Smooth muscle cell (in vitro differentiated cells): ENCODE results near the gene FCHSD1. TPM values are rescaled to one million over a fixed set of nuclear protein-coding genes. Genes with fewer than 3 reads are reported as not detected.
A peak's percentile ranks its signal among the peaks of the same experiment; 100 is the strongest.

Experiments
- DNase-seq: peaks from one replicate; lab custom pipeline; 2025; ENCODE audit not compliant: unreplicated experiment; lab: John Stamatoyannopoulos, UW
- H2AFZ ChIP-seq: fragments of 200-600 bp; sonication (generic); 2 replicates; pipeline ENCODE4 v1.6.0; 2016; ENCODE audit warnings: antibody characterized with exemption, low read depth, mild to moderate bottlenecking
- H3F3A ChIP-seq: fragments of 200-600 bp; sonication (generic); 2 replicates; pipeline ENCODE4 v1.6.0; 2017; ENCODE audit warnings: antibody characterized with exemption, low read depth
- H3K27ac ChIP-seq: fragments of 200-600 bp; sonication (generic); 2 replicates; pipeline ENCODE4 v1.5.1; 2016; ENCODE audit warnings: low read depth, mild to moderate bottlenecking
- H3K27me3 ChIP-seq: fragments of 200-600 bp; sonication (generic); 2 replicates; pipeline ENCODE4 v1.6.1; 2016; ENCODE audit warnings: low read depth, mild to moderate bottlenecking
- H3K36me3 ChIP-seq: fragments of 200-600 bp; sonication (generic); 2 replicates; pipeline ENCODE4 v1.5.1; 2016; ENCODE audit warnings: low read depth
- H3K4me1 ChIP-seq: fragments of 200-600 bp; sonication (generic); 2 replicates; pipeline ENCODE4 v1.5.1; 2016; ENCODE audit warnings: low read depth
- H3K4me2 ChIP-seq: fragments of 200-600 bp; sonication (generic); 2 replicates; pipeline ENCODE4 v1.6.0; 2016; ENCODE audit warnings: mild to moderate bottlenecking
- H3K4me3 ChIP-seq: fragments of 200-600 bp; sonication (generic); 2 replicates; pipeline ENCODE4 v1.5.1; 2016; ENCODE audit warnings: mild to moderate bottlenecking
- H3K79me2 ChIP-seq: fragments of 200-600 bp; sonication (generic); 2 replicates; pipeline ENCODE4 v1.6.0; 2016; ENCODE audit warnings: low read depth, mild to moderate bottlenecking
- H3K9ac ChIP-seq: fragments of 200-600 bp; sonication (generic); 2 replicates; pipeline ENCODE4 v1.6.0; 2016; ENCODE audit warnings: low read depth
- H3K9me3 ChIP-seq: fragments of 200-600 bp; sonication (generic); replicated peaks from 2 replicates; pipeline ENCODE4 v1.5.1; 2016; ENCODE audit warnings: low read depth
- H4K20me1 ChIP-seq: fragments of 200-600 bp; sonication (generic); 2 replicates; pipeline ENCODE4 v1.6.0; 2016; ENCODE audit warnings: low read depth
- WGBS: methylation state at CpG from one replicate; pipeline ENCODE4 v1.1.7; 2016; ENCODE audit warnings: low lambda C conversion rate; 5-methylcytosine and 5-hydroxymethylcytosine counted together
- polyA plus RNA-seq: library from polyadenylated mRNA; unstranded; fragments of >200 nt; fragmentation: Nextera tagmentation; extraction: Ambion mirVana; gene quantifications from 2 replicates; pipeline ENCODE4 v1.2.1, GENCODE V29; 2016
- total RNA-seq: library from RNA; depleted of rRNA; stranded (reverse); fragments of >200 nt; gene quantifications from 2 replicates; pipeline ENCODE4 v1.2.3, GENCODE V29; 2014
- TF ChIP-seq, protein P1 (sequence below): fragments of 200-600 bp; sonication (generic); IDR thresholded peaks from 2 replicates; pipeline ENCODE4 v1.5.1; 2017; ENCODE audit warnings: borderline replicate concordance, mild to moderate bottlenecking, antibody characterized with exemption; ENCODE audit not compliant: insufficient read depth, poor library complexity, severe bottlenecking

FCHSD1 gene
- total and polyA plus RNA-seq, 2 experiments from 2014 or later, result 15.7 to 16.4 TPM

DNA sequence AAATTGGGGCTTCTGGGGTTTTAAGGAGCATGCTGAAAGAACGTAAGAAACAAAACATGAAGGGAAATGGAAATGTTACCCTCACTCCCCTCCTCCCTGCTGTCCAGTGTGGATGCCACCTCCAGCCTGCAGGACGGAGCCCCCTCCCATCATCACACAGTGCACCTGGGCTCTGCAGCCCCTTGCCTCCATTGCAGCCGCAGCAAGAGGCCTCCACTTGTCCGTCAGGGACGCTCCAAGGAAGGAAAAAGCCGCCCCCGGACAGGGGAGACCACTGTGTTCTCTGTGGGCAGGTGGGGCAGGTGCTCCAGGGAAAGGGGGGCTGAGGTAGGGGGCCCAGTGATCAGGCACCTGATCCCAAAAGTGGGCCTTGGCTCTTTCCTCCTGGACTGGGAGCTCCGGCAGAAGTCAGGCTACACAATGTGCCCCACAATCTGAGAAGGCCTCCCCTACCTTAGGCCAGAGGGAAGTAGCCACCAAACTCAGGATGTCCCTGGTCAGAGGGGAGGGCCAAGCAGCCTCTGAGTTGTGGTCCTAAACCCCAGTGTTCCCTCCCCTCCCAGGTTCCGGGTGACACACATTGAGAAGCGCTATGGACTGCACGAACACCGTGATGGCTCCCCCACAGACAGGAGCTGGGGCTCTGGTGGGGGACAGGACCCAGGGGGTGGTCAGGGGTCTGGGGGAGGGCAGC is 11.7 kb downstream of the FCHSD1 start:
- TF ChIP-seq, protein P1, sequence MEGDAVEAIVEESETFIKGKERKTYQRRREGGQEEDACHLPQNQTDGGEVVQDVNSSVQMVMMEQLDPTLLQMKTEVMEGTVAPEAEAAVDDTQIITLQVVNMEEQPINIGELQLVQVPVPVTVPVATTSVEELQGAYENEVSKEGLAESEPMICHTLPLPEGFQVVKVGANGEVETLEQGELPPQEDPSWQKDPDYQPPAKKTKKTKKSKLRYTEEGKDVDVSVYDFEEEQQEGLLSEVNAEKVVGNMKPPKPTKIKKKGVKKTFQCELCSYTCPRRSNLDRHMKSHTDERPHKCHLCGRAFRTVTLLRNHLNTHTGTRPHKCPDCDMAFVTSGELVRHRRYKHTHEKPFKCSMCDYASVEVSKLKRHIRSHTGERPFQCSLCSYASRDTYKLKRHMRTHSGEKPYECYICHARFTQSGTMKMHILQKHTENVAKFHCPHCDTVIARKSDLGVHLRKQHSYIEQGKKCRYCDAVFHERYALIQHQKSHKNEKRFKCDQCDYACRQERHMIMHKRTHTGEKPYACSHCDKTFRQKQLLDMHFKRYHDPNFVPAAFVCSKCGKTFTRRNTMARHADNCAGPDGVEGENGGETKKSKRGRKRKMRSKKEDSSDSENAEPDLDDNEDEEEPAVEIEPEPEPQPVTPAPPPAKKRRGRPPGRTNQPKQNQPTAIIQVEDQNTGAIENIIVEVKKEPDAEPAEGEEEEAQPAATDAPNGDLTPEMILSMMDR, result no peak
- H3K36me3 ChIP-seq, result no peaks in the 10 kb centered on the region
- H3K4me2 ChIP-seq, result no peak overlapping the region
- H3K27ac ChIP-seq, result no peak overlapping the region
- H3F3A ChIP-seq, result peaks cover 6% of the 10 kb centered on the region
- peaks cover 21% of the 10 kb centered on the region for H3K79me2 ChIP-seq
- H3K9ac ChIP-seq, result no peak overlapping the region
- no peaks in the 10 kb centered on the region for H3K27me3 ChIP-seq
- H3K4me3 ChIP-seq, result no peak overlapping the region
- peaks cover 29% of the 10 kb centered on the region for H4K20me1 ChIP-seq
- peaks cover 16% of the 10 kb centered on the region for H3K4me1 ChIP-seq
- H3K9me3 ChIP-seq, result no peaks in the 10 kb centered on the region
- 97% methylated on average over 12 of the region's 12 CpGs for WGBS
- DNase-seq, result no peak
- no peak overlapping the region for H2AFZ ChIP-seq

DNA sequence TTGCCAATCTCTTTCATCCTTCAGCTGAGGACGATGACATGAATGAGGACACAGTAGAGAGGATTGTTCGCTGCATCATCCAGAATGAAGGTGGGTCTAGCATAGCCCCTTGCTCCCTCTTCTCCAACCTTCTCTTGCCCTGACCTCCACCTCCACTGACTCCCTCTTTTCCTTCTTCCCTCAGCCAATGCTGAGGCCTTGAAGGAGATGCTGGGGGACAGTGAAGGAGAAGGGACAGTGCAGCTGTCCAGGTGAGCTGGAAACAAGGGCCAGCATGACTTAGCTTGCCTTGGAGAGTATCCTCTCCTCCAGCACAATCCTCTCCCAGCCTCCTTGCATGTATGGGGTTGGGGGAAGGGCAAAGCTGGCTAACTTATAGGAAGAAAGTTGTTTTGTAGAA is 12.4 kb downstream of the FCHSD1 start:
- Histone ChIP-seq H3K79me2 (peaks cover 28% of the 10 kb centered on the region), H3K4me1 (peaks cover 16% of the 10 kb centered on the region), H3K4me3 (no peak overlapping the region), H3K9ac (no peak overlapping the region), H3K36me3 (no peaks in the 10 kb centered on the region), H3F3A (peaks cover 6% of the 10 kb centered on the region), H3K27ac (no peak overlapping the region), H4K20me1 (peaks cover 36% of the 10 kb centered on the region), H3K9me3 (no peaks in the 10 kb centered on the region), H2AFZ (no peak overlapping the region), H3K27me3 (no peaks in the 10 kb centered on the region), H3K4me2 (no peak overlapping the region)
- 89% methylated on average over 2 of the region's 2 CpGs for WGBS
- TF ChIP-seq, protein P1, result no peak
- DNase-seq, result no peak

DNA sequence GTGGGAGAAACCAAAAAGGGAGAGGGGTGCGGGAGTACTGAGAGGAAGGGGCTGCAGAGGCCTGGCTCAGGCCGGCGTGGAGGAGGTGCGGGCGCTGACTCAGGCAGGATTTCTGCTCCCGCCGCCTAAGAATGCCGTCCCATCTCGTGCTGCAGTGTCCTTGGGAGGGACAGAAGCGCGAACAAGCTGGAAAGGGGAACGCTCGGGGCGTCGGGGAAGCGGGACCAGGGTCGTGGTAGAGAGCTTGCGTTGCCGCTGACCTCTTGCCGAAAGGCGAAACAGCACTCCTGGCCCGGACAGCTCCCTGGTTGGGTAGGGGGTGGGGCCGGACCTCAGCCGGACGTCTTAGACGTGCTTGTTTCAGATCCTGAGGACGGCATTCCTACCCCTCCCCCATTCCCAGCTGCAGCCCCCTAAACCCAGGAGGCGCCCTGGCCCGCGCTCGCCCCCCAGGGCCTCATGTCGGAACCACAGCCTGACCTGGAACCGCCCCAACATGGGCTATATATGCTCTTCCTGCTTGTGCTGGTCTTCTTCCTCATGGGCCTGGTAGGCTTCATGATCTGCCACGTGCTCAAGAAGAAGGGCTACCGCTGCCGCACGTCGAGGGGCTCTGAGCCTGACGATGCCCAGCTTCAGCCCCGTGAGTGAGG is 13.3 kb downstream of the FCHSD1 start:
- peak overlapping the region; percentile 51 for H3K9ac ChIP-seq
- H4K20me1 ChIP-seq, result peaks cover 45% of the 10 kb centered on the region
- 8% methylated on average over 38 of the region's 40 CpGs for WGBS

More for the DNA sequence above, 13.3 kb downstream of the FCHSD1 start:
- Histone ChIP-seq H3K27ac (no peak overlapping the region), H3K4me3 (peak overlapping the region; percentile 95), H3F3A (peaks cover 6% of the 10 kb centered on the region), H3K9me3 (no peaks in the 10 kb centered on the region), H3K36me3 (no peaks in the 10 kb centered on the region), H2AFZ (peak overlapping the region; percentile 93), H3K4me1 (peaks cover 16% of the 10 kb centered on the region), H3K27me3 (no peaks in the 10 kb centered on the region), H3K4me2 (peak overlapping the region; percentile 99), H3K79me2 (peaks cover 37% of the 10 kb centered on the region)
- TF ChIP-seq, protein P1, result peak; percentile 11
- peak; percentile 20 for DNase-seq
